IPS-15b (cell line): Measurements from ENCODE around the gene TRA2B.

Experiments used
- H3K27me3 ChIP-seq: one replicate; pipeline ENCODE4 v1.6.1; 2013; ENCODE audit warnings: low read length; ENCODE audit not compliant: control insufficient read depth, insufficient read depth
- H3K36me3 ChIP-seq: one replicate; pipeline ENCODE4 v1.6.1; 2013; ENCODE audit warnings: low read length; ENCODE audit not compliant: control insufficient read depth, insufficient read depth
- H3K4me1 ChIP-seq: one replicate; pipeline ENCODE4 v1.6.1; 2013; ENCODE audit warnings: mild to moderate bottlenecking, low read length; ENCODE audit not compliant: control insufficient read depth, insufficient read depth
- H3K4me3 ChIP-seq: one replicate; pipeline ENCODE4 v1.5.1; 2013; ENCODE audit warnings: low read depth, low read length
- H3K9ac ChIP-seq: one replicate; pipeline ENCODE4 v1.6.1; 2013; ENCODE audit warnings: low read depth, mild to moderate bottlenecking, low read length
- H3K9me3 ChIP-seq: one replicate; pipeline ENCODE4 v1.6.1; 2013; ENCODE audit warnings: mild to moderate bottlenecking, low read length; ENCODE audit not compliant: control insufficient read depth, insufficient read depth

Gene TRA2B

DNA sequence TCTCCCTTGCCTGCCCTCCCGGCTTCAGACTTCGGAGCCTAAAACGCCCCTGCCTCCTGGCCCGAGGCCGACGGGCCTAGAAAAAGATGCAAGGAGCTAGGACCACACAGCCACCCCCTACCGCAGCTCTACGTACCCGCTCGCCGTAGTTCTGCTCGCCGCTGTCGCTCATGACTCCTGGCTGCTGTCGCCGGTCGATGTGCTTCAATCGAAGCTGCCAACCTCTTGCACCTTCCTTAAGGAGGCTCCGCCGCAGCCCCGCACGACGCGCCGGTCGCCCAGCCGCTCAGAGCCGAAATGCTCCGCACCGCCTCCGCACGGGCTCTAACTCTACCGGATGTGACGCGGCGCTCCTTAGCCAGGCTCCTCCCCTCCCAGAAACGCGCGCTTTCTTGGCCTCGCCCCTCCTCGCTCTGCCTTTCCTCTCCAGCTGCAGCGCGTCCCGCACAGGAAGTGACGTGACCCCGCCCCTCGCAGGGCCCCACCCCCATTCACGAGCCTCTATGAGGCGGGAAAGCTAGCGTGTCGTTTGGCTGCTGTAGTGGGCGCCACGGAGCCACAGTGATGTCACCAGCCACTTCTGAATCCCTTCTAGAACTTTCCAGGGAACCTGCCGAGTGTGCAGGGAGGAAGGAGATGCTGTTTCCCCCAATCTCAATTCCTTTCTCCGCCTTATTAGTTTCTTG is at the start of gene TRA2B:
Gene TRA2B, minus strand, starts transcription at position 326 of the 686 bp plus-strand sequence. Its CDS starts 154 bp downstream, at position 172.
- Histone ChIP-seq H3K4me3 (peak within 1 kb of the TSS; percentile 87), H3K27me3 (no peaks in the 10 kb centered on the region), H3K36me3 (no peaks in the 10 kb centered on the region), H3K9me3 (no peaks in the 10 kb centered on the region), H3K9ac (peak within 1 kb of the TSS; percentile 99), H3K4me1 (no peaks in the 10 kb centered on the region)

- no peak overlapping the region for H3K4me3 ChIP-seq
- H3K27me3 ChIP-seq, result peaks cover 14% of the 10 kb centered on the region
- no peaks in the 10 kb centered on the region for H3K9me3 ChIP-seq
- H3K4me1 ChIP-seq, result no peaks in the 10 kb centered on the region
- no peak overlapping the region for H3K9ac ChIP-seq
- H3K36me3 ChIP-seq, result no peaks in the 10 kb centered on the region
Measured at GRCh38 chr3:185986198-185986777, 48.5 kb upstream of the TRA2B start.

GRCh38 chr3:185984203-185984602 is 46.4 kb upstream of the TRA2B start:
- H3K4me1 ChIP-seq, result no peaks in the 10 kb centered on the region
- H3K4me3 ChIP-seq, result no peak overlapping the region
- H3K9me3 ChIP-seq, result no peaks in the 10 kb centered on the region
- H3K36me3 ChIP-seq, result no peaks in the 10 kb centered on the region
- peaks cover 14% of the 10 kb centered on the region for H3K27me3 ChIP-seq
- no peak overlapping the region for H3K9ac ChIP-seq

DNA sequence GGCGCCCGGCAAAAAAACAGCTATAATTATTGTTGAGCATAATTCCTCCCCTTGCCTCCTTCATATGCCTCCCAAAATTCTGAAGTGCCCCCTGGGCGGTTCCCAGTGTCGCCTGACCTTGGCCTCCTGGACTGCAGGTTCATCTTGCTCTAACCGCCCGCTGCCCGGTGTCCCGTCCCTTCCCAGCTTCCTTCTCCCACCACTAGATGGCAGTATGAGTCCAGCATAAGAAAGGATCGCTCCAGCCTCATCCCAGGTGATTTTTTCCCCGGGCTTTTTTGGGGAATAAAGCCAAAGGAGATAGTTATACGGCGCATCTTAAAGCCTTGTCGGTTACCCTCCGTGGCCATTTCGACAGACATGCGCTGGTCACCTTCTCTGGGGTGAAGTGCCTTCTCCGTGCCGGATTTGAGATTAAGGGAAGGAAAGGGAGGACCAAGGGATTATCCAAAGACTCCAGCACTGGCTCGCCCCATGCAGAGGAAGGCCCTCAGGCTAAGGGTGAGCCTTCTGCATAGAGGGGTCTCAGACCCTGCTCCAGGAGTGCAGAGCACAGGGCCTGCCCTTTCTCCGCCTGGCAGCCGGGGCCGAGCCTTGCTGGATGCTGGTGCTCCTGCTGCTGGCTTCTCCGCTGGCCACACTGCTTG is 45.8 kb upstream of the TRA2B start:
- Histone ChIP-seq H3K4me1 (no peaks in the 10 kb centered on the region), H3K27me3 (peaks cover 14% of the 10 kb centered on the region), H3K9me3 (no peaks in the 10 kb centered on the region), H3K36me3 (no peaks in the 10 kb centered on the region), H3K4me3 (peak overlapping the region; percentile 24), H3K9ac (no peak overlapping the region)

DNA sequence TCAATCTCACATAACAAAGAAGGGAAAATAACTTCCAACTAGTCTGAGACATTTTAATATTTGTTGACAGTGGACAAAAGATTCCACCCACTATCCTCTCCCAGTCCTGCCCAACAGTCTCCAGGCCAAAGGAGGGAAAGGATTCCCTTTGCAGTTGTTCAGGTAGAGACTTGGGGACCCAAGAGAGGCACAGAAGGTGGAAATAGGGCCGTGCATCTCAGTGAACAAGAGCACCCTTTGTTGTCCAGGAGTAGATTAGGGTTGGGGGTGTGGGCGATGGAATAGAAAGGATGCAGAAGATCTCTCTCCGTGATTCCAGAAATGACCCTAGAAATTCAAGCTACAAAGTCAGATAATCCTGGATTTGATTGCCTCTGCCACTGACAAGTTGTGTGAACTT is 44.8 kb upstream of the TRA2B start:
- H3K27me3 ChIP-seq, result peaks cover 14% of the 10 kb centered on the region
- H3K4me3 ChIP-seq, result no peak overlapping the region
- H3K9me3 ChIP-seq, result no peaks in the 10 kb centered on the region
- no peaks in the 10 kb centered on the region for H3K36me3 ChIP-seq
- H3K9ac ChIP-seq, result no peak overlapping the region
- no peaks in the 10 kb centered on the region for H3K4me1 ChIP-seq

DNA sequence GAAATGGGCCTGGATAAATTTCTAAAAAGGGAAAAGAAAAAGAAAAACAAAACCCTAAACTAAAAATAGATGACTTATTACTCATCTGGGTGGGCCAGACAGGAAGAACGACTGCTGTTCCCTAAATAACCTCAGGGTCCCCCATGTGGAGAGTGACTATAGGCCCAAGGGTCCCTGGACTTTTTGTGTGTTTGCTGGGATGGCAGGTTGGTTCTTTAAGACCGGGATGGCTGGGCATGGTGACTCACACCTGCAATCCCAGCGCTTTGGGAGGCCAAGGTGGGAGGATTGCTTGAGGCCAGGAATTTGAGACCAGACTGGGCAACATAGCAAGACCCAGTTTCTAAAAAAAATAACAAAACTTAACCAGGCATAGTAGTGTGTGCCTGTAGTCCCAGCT is 43.8 kb upstream of the TRA2B start:
- H3K4me1 ChIP-seq, result no peaks in the 10 kb centered on the region

GRCh38 chr3:185979721-185980121 is 41.9 kb upstream of the TRA2B start:
- Histone ChIP-seq H3K4me3 (no peak overlapping the region), H3K36me3 (no peaks in the 10 kb centered on the region)

More for the DNA sequence above, 43.8 kb upstream of the TRA2B start:
- H3K9me3 ChIP-seq, result no peaks in the 10 kb centered on the region
- no peaks in the 10 kb centered on the region for H3K36me3 ChIP-seq
- H3K4me3 ChIP-seq, result no peak overlapping the region
- no peak overlapping the region for H3K9ac ChIP-seq
- H3K27me3 ChIP-seq, result peaks cover 14% of the 10 kb centered on the region

GRCh38 chr3:185978516-185978915 is 40.7 kb upstream of the TRA2B start:
- Histone ChIP-seq H3K36me3 (no peaks in the 10 kb centered on the region), H3K9me3 (no peaks in the 10 kb centered on the region), H3K4me3 (no peak overlapping the region), H3K27me3 (peaks cover 10% of the 10 kb centered on the region), H3K9ac (no peak overlapping the region), H3K4me1 (no peaks in the 10 kb centered on the region)

More at GRCh38 chr3:185979721-185980121, 41.9 kb upstream of the TRA2B start:
- H3K27me3 ChIP-seq, result peaks cover 16% of the 10 kb centered on the region
- H3K4me1 ChIP-seq, result no peaks in the 10 kb centered on the region
- H3K9me3 ChIP-seq, result no peaks in the 10 kb centered on the region
- H3K9ac ChIP-seq, result no peak overlapping the region

DNA sequence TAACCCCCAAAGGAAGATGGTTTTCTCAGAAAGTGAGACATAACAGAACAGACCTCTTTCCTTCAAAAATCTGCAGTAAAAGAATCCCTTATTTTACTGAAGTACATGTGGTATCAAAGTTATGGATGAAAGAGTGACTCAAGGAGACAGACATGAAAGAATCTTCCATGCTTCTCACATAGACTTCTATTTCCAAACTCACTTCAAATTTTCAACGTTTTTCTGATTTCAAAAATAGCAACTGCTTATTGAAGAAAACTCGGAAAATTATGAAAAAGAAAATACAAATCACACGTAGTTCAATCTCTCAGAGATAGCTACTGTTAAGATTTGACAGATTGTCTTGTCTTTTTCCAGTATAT is 39.8 kb upstream of the TRA2B start:
- no peak overlapping the region for H3K9ac ChIP-seq
- H3K9me3 ChIP-seq, result no peaks in the 10 kb centered on the region
- H3K36me3 ChIP-seq, result no peaks in the 10 kb centered on the region
- H3K27me3 ChIP-seq, result peaks cover 5% of the 10 kb centered on the region
- no peaks in the 10 kb centered on the region for H3K4me1 ChIP-seq
- H3K4me3 ChIP-seq, result no peak overlapping the region

GRCh38 chr3:185976977-185977678 is 39.3 kb upstream of the TRA2B start:
- Histone ChIP-seq H3K36me3 (no peaks in the 10 kb centered on the region), H3K4me1 (no peaks in the 10 kb centered on the region), H3K9me3 (no peaks in the 10 kb centered on the region), H3K9ac (no peak overlapping the region), H3K27me3 (peaks cover 2% of the 10 kb centered on the region), H3K4me3 (no peak overlapping the region)

DNA sequence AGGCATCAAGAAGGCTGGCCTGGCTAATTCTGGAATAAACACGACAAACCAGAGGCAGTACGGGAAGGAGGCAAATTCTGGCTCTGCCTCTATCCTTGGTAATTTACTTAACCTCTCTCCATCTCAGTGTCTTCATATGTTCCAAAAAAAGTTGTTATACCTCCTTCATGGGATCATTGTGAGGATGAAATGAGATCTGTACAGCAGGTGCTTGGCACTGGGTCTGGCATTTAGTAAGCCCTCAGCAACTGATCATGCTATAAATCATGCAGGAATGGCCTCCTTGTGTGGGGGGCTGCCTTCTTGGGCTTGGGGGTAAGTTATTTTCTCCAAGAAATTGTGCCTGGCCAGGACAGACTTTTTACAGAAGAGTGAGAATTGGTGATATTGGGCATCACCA is 38.3 kb upstream of the TRA2B start:
- Histone ChIP-seq H3K36me3 (no peaks in the 10 kb centered on the region), H3K27me3 (peaks cover 2% of the 10 kb centered on the region), H3K4me1 (no peaks in the 10 kb centered on the region), H3K9me3 (no peaks in the 10 kb centered on the region), H3K9ac (no peak overlapping the region), H3K4me3 (no peak overlapping the region)
